Heart left ventricle (tissue), 16 donors: Measurements from ENCODE around the gene MYO1E. TPM values are rescaled to one million over a fixed set of nuclear protein-coding genes. Genes with fewer than 3 reads are reported as not detected.

ENCODE experiments used
- ATAC-seq, 4 donors: fragments of 200-7000 bp; cut with Tn5 transposase; one replicate each; pipeline ENCODE4 v1.9.1; 2020 to 2022; ENCODE audit warnings: moderate library complexity in 4 of 4, mild to moderate bottlenecking in 3 of 4, moderate number of reproducible peaks in 1 of 4
- DNase-seq, 5 donors: peaks; one replicate each; pipeline ENCODE4 v3.0.0-alpha.2; 2020
- H3K27ac ChIP-seq, 12 donors: fragments of 200-600 bp; sonication (generic) in 4 of 12; one replicate each; pipeline versions ENCODE4 v1.5.0 to v1.8.0; 2016 to 2022; ENCODE audit warnings: mild to moderate bottlenecking in 2 of 12
- H3K27me3 ChIP-seq, 9 donors: fragments of 200-600 bp; sonication (generic) in 2 of 9; one replicate each; pipeline versions ENCODE4 v1.5.1 to v1.8.0; 2016 to 2022; ENCODE audit warnings: mild to moderate bottlenecking in 3 of 9
- H3K36me3 ChIP-seq, 9 donors: fragments of 200-600 bp; sonication (generic) in 2 of 9; one replicate each; pipeline versions ENCODE4 v1.5.0 to v1.8.0; 2018 to 2022; ENCODE audit warnings: mild to moderate bottlenecking in 2 of 9
- H3K4me1 ChIP-seq, 12 donors: fragments of 200-600 bp; sonication (generic) in 4 of 12; one replicate each; pipeline versions ENCODE4 v1.5.0 to v1.8.0; 2016 to 2022; ENCODE audit warnings: mild to moderate bottlenecking in 3 of 12
- H3K4me3 ChIP-seq, 12 donors: fragments of 200-600 bp; sonication (generic) in 4 of 12; one replicate each; pipeline versions ENCODE4 v1.5.0 to v1.8.0; 2017 to 2022; ENCODE audit warnings: mild to moderate bottlenecking in 9 of 12, moderate library complexity in 4 of 12
- H3K9me3 ChIP-seq, 12 donors: fragments of 200-600 bp; sonication (generic) in 4 of 12; one replicate each; pipeline versions ENCODE4 v1.5.0 to v1.8.0; 2016 to 2022; ENCODE audit warnings: mild to moderate bottlenecking in 1 of 12
- POLR2A ChIP-seq, 2 donors: fragments of 450-650 bp; IDR thresholded peaks; one replicate each; pipeline ENCODE4 v1.6.1; 2017; ENCODE audit warnings: antibody characterized with exemption in 2 of 2, mild to moderate bottlenecking in 2 of 2, moderate library complexity in 2 of 2
- WGBS, 4 donors: extraction: QIAGEN DNeasy Blood & Tissue Kit in 2 of 4; methylation state at CpG; one replicate each; pipeline versions ENCODE4 v1.1.5 to v1.1.7; 2013 to 2018; 5-methylcytosine and 5-hydroxymethylcytosine counted together
- intact Hi-C, 10 donors: fragments of 100-400 bp; cut with DNase I; formaldehyde crosslinking; loops; one replicate each; pipeline versions ENCODE4 v1.11.1 to v1.14.2; 2022
- long read RNA-seq, 3 donors: library from polyadenylated mRNA; unstranded; transcript quantifications; one replicate each; pipeline ENCODE4 v2.0.0, GENCODE V29; 2020 to 2021
- polyA plus RNA-seq, 2 donors: library from polyadenylated mRNA; stranded (reverse); fragments of 200-250 nt; gene quantifications; one replicate each; pipeline ENCODE4 v1.2.3, GENCODE V29; 2013
- total RNA-seq, 9 donors: library from RNA; depleted of rRNA in 2 of 9; stranded (reverse); fragments of >200 nt in 2 of 9; fragmentation: NEBNext Ultra II Directional in 3 of 9; extraction: Animal tissue kit (Norgen Biotek cat#: 25700) in 3 of 9; gene quantifications; one replicate each; pipeline versions ENCODE4 v1.1.0 to v1.2.4, GENCODE V29; 2016 to 2023
- TF ChIP-seq, protein P1 (sequence below), 12 donors: fragments of 200-600 bp; sonication (generic) in 4 of 12; IDR thresholded peaks; one replicate each; pipeline versions ENCODE4 v1.5.0 to v1.8.0; 2018 to 2022; ENCODE audit warnings: antibody characterized with exemption in 12 of 12, mild to moderate bottlenecking in 5 of 12
- donor health status: ischemic (EF 13 %, LVEDD 7.1; RV severe dilation, severe dysfunction).
- donor health status: healthy with polysubstance abuse.
- donor health status: DM: no; HTN: yes; CAD: no.
- donor health status: DM: no; HTN: no; CAD: no.
- donor health status: ischemic (EF 25% LVEDD 6.9; RV normal size, moderate dysfunction).
- donor health status: ischemic (EF 25% LVEDD 5.7; RV mildly dilated, moderate dysfunction).
- donor health status: healthy.
- donor health status: DM: yes; HTN: yes; CAD: no.
- donor health status: ischemic (EF 35%, LVEDD 5.7; RV mildly dilated, moderate dysfunction).
- donor health status: nonischemic (EF 11% LVEDD 7.7; RV severe dilation, severe dysfunction).
- donor health status: DM: yes; HTN: yes; CAD: no.
- donor health status: PGD.
- donor health status: ischemic (EF 29% LVEDD 5.4; RV normal size, mild dysfunction).
- donor health status: nonischemic (EF 23%, LVEDD 6.1; RV moderate dilation, normal function).

MYO1E gene
- 10 to 100 TPM; 12.0 to 98.6 (median 28.2) TPM for total RNA-seq
- 1 to 10 TPM; 8.5 to 9.8 TPM for polyA plus RNA-seq
- long read RNA-seq, donor 1, full-length matches to known transcripts = 4 of 11 reads
- long read RNA-seq, donor 1, partial matches to known transcripts = 3 of 11 reads
- long read RNA-seq, donor 1, other reads (novel, unspliced or antisense) = 4 of 11 reads
- long read RNA-seq, donor 2, full-length matches to known transcripts = 2 of 6 reads
- long read RNA-seq, donor 2, partial matches to known transcripts = 2 of 6 reads
- long read RNA-seq, donor 2, other reads (novel, unspliced or antisense) = 2 of 6 reads
- long read RNA-seq, donor 3, full-length matches to known transcripts = 6 of 26 reads
- long read RNA-seq, donor 3, partial matches to known transcripts = 9 of 26 reads
- long read RNA-seq, donor 3, other reads (novel, unspliced or antisense) = 11 of 26 reads

DNA sequence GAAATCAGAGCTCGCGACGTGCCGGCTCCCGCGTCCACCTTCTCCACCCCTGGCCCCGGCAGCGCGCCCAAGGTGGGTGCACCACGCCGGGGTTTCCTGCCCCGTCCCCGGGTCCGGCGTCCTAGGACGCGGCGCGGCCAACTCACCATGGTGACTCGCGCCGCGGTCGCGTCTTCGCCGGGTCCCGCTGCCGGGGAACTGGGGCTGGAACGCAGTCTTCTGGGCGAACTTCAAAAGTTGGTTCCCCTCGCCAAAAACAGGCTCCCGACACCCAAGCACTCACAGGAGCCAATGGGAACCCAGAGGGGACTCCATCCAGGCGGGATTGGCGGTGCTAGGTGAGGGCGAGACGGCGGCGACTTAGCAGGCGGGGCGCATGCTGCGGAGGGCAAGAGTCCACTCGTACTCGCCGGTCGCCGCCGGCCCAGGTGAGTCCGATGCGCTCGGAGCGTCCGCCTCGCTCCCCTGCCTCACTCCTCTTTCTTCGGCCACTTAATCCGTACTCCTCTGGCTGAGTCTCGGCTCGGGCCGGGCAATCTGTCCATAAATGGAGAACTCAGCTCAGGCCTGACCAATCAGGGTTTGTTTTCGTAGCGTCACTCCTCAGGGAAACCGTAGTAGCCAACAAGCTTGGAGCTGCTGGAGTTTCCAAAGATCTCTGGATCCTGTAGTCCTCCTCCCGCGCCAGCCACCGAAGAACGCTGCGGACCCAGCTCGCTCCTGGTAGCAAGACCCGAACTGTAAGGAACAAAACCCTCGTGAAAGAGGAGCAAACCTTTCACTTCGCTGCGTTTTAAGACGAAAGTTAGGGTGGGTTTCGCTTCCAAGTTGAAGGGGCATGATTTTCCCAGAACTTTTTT, at the start of gene MYO1E:
TSS of gene MYO1E (minus strand) at position 520 of the 860 bp plus-strand sequence. CDS start at position 149, 371 bp downstream.
- 0 to 3% (median 0%) methylated on average over 9 to 74 of the region's 74 CpGs for WGBS, 4 donors
- H3K36me3 ChIP-seq = no peaks in the 10 kb centered on the region
- H3K27me3 ChIP-seq = no peaks in the 10 kb centered on the region
- no peaks in the 10 kb centered on the region for H3K9me3 ChIP-seq
- H3K4me1 ChIP-seq = peaks cover 0 to 29% (median 9%) of the 10 kb centered on the region in 12 donors
- H3K4me3 ChIP-seq = peak within 1 kb of the TSS; percentile 54 to 99 (median 88)
- TF ChIP-seq, protein P1, sequence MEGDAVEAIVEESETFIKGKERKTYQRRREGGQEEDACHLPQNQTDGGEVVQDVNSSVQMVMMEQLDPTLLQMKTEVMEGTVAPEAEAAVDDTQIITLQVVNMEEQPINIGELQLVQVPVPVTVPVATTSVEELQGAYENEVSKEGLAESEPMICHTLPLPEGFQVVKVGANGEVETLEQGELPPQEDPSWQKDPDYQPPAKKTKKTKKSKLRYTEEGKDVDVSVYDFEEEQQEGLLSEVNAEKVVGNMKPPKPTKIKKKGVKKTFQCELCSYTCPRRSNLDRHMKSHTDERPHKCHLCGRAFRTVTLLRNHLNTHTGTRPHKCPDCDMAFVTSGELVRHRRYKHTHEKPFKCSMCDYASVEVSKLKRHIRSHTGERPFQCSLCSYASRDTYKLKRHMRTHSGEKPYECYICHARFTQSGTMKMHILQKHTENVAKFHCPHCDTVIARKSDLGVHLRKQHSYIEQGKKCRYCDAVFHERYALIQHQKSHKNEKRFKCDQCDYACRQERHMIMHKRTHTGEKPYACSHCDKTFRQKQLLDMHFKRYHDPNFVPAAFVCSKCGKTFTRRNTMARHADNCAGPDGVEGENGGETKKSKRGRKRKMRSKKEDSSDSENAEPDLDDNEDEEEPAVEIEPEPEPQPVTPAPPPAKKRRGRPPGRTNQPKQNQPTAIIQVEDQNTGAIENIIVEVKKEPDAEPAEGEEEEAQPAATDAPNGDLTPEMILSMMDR (IDR thresholded peaks at IDR 0.05) = no peak
- peak; percentile 87 to 96 for TF ChIP-seq POLR2A (IDR thresholded peaks at IDR 0.05)
- peak within 1 kb of the TSS; percentile 82 to 98 (median 93) for H3K27ac ChIP-seq
- peak; percentile 98 for ATAC-seq
- peak; percentile 88 to 93 (median 91) for DNase-seq
- intact Hi-C loops = loop anchor here (2.0 to 10.0 kb wide), 13 partner anchors 62 to 388 kb away; partner anchors contain the start of genes FAM81A (in 7 of the 10) and RNF111 (in 3 of the 10)

DNA sequence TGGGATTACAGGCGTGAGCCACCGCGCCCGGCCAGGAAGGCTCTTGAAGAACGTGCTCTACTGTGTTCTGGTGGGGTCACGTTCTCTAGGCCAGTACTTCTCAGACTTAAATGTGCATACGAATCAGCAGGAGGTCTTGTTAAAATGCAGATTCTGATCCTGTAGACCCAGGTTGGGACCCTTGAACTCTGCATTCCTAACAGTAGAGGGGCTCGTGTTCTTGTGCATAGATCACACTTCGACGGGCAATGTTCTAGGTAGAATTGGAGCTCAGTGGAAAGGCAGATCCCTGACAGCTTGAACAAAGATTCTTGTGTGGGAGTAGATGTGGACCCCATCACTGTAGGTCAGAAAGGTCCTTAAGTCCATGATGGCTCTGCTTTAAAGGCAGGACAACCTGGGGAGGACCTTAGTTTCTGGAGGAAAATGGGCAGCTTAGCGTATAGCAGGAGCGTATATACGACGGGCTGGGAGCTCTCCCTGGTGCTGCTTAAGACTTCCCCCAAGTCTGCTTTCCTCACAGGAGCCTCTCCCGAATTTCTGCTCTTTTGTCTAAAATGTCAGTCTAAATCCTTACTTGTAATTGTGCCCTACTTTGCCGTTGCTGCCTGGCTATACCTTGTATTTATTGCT, 48.4 kb upstream of the MYO1E start:
- H3K4me3 ChIP-seq = no peak overlapping the region
- ATAC-seq (no peak), DNase-seq (no peak)
- no peaks in the 10 kb centered on the region for H3K36me3 ChIP-seq
- H3K9me3 ChIP-seq = no peaks in the 10 kb centered on the region
- no peaks in the 10 kb centered on the region for H3K4me1 ChIP-seq
- no peak for TF ChIP-seq POLR2A (IDR thresholded peaks at IDR 0.05)
- TF ChIP-seq, protein P1 (IDR thresholded peaks at IDR 0.05) = no peak
- H3K27ac ChIP-seq = no peak overlapping the region
- H3K27me3 ChIP-seq = peaks cover 0 to 15% (median 0%) of the 10 kb centered on the region in 9 donors
- intact Hi-C loops = no loop called here
- WGBS, 4 donors = 33 to 55% (median 40%) methylated on average over 10 to 13 of the region's 16 CpGs

DNA sequence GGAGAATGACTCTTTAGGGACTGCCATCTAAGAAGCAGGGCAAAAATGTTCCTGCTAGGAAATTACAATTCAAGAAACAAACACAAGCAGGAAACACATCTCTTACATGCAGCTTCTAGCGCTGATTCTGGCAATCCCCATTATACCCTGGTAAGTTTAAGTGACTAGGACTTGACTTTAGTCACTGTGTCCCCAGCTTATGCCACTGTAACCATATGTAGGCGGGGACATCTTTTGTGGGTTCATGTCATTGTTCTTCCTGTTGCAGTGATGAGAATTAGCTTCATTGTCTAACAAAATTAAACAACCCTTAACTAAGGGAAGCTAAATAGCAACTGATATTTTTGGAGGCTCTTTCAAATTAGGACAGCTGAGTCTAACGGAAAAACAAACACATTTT, 47.4 kb upstream of the MYO1E start:
- H3K4me1 ChIP-seq = no peaks in the 10 kb centered on the region
- no peak for ATAC-seq

More for the DNA sequence above, 47.4 kb upstream of the MYO1E start:
- H3K27ac ChIP-seq = no peak overlapping the region
- DNase-seq = no peak
- no peaks in the 10 kb centered on the region for H3K9me3 ChIP-seq
- no peak for TF ChIP-seq POLR2A (IDR thresholded peaks at IDR 0.05)
- TF ChIP-seq, protein P1 (IDR thresholded peaks at IDR 0.05) = no peak
- WGBS, 4 donors = 72 to 88% (median 83%) methylated on average over 3 of the region's 3 CpGs
- H3K27me3 ChIP-seq = peaks cover 0 to 15% (median 0%) of the 10 kb centered on the region in 9 donors
- no peak overlapping the region for H3K4me3 ChIP-seq
- intact Hi-C loops = no loop called here
- no peaks in the 10 kb centered on the region for H3K36me3 ChIP-seq
